ENCODE data around the gene RGL4. TPM values are rescaled to one million over a fixed set of nuclear protein-coding genes. Genes with fewer than 3 reads are reported as not detected.

The RGL4 gene
- total and polyA plus RNA-seq, 2 of the 8 experiments (the other 6 are each of a cell fraction or from before 2014, with no cell fraction given) = not detected

GRCh38 chr22:23675502-23676415, 15.1 kb upstream of the RGL4 start (continued):
- no peak for TF ChIP-seq CHD7 (IDR thresholded peaks at IDR 0.05; ENCODE audit: insufficient replicate concordance, low read length)
- no peak for TF ChIP-seq E2F6 (IDR thresholded peaks at IDR 0.05)

Data from H1 (cell line).